Measurements from ENCODE around the gene GALNT7. TPM values are rescaled to one million over a fixed set of nuclear protein-coding genes. Genes with fewer than 3 reads are reported as not detected.

Gene GALNT7
- total RNA-seq, 4 donors from 2014 or later: 6.8 to 24.8 (median 14.2) TPM

DNA sequence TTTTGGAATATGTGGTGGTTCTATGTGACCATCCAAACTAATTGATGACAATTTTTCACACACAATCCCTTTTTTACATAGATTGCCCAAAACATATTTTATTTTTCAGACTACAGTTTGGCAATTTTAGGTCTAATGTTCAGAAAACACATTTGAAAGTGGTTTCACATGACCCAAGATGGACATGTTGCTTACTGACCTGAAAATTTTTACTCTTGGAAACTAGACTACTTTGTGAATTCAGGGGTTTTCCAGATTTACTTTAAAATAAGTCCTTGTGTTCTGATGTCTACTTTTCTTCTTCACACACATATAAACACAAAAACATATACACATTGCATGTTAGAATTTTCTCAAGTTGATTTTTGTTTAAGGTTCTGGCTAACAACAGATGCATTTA, 86.0 kb downstream of the GALNT7 start:
- TF ChIP-seq, protein P1, sequence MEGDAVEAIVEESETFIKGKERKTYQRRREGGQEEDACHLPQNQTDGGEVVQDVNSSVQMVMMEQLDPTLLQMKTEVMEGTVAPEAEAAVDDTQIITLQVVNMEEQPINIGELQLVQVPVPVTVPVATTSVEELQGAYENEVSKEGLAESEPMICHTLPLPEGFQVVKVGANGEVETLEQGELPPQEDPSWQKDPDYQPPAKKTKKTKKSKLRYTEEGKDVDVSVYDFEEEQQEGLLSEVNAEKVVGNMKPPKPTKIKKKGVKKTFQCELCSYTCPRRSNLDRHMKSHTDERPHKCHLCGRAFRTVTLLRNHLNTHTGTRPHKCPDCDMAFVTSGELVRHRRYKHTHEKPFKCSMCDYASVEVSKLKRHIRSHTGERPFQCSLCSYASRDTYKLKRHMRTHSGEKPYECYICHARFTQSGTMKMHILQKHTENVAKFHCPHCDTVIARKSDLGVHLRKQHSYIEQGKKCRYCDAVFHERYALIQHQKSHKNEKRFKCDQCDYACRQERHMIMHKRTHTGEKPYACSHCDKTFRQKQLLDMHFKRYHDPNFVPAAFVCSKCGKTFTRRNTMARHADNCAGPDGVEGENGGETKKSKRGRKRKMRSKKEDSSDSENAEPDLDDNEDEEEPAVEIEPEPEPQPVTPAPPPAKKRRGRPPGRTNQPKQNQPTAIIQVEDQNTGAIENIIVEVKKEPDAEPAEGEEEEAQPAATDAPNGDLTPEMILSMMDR (IDR thresholded peaks at IDR 0.05; ENCODE audit: low read depth): no peak

DNA sequence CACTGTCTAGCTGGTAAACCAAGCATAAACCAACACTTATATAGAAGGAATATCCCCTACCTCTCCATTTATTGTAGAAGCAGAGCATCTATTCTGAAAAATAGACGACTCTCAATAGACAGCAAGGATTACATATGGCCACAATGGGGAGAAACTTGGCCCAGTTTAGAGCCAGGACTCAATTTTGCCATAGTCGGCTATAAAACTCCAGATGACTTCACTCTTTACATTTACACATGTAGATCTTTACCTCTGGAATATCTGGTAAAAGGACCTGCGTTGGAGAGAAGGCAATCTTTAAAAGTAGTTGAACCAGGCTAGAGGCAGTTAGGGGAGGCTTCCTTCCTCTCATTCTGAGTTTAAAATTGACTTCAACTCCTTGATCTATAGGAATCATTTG, 88.2 kb downstream of the GALNT7 start:
- TF ChIP-seq, protein P1 (IDR thresholded peaks at IDR 0.05; ENCODE audit: low read depth): no peak

DNA sequence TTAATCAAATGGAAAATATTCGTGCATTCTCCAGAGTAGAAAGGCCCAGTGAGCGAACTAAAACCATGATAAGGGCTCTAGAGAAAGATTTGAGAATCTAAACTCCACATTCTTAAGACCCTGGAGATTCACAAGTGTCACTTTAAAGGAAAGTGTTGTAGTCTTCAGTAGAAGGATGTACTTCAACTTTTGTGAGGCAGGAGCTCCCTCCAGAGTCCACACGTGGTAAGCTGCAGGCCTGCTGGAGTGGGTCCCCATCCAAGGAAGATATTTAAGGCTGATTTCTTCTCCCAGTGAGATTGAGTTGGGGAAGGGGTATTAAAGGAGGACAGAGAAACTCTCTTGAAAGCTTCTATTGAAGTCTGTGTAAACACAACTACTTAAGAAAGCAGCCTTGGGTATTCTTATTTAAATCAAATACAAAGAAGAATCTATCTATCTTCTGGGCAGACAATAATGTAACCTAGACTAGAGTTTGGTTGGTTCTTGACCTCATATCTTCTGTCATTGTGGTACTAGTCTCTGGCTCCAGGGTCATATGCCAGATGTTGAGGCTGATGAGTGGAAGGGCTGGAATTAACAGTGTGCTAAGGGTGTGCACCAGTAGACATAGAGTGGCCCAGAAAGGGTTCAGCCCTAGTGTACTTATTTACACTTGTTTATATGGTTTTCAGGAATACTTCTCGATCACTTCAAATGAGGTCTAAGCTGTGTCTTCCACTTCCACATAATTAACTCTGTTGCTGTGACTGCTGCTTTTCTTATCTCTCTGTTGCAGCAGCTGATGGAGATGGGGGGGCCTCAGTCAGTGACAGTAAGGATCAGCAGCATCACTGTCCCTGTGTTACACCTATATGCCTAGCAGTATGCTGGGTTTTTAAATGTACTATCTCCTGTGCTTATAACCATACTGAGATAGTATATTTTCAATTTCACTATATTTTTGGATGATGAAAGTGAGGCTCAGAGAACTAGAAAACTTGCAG, 89.4 kb downstream of the GALNT7 start:
- TF ChIP-seq, protein P1 (IDR thresholded peaks at IDR 0.05; ENCODE audit: low read depth): no peak

DNA sequence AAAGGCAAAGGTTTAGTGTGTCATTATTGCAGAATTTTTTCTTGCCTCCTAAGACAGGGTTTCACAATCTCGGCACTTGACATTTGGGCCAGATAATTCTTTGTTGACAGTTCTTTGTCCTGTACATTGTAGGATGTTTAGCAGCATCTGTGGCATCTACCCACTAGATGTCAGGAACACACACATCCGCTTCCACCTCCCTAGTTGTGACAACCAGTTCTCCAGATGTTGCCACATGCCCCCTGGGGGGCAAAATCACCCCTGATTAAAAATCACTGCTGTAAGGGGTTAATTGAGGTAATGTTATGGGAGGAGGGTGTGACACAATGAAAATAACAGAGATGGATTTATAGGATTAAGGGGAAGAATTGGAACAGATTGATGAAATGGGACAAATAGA, 90.3 kb downstream of the GALNT7 start:
- TF ChIP-seq, protein P1 (IDR thresholded peaks at IDR 0.05; ENCODE audit: low read depth): no peak

DNA sequence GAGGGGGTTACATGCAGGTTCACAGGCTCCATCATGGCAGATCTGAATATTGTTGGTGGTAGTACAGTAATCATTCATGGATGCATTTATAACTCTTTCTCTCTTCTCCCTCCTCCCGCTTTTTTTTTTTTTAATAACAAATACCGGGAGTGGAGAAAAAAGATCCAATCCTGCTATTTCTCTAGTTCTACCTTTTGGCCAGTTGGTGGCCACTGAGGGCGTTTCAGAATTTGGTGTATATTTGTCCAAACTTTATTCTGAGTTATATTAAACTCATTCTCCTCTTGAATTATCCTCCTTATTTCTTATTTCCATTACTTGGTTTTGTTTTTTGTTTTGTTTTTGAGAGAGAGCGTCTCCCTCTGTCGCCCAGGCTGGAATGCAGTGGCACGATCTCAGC, 90.7 kb downstream of the GALNT7 start:
- TF ChIP-seq, protein P1 (IDR thresholded peaks at IDR 0.05; ENCODE audit: low read depth): no peak

DNA sequence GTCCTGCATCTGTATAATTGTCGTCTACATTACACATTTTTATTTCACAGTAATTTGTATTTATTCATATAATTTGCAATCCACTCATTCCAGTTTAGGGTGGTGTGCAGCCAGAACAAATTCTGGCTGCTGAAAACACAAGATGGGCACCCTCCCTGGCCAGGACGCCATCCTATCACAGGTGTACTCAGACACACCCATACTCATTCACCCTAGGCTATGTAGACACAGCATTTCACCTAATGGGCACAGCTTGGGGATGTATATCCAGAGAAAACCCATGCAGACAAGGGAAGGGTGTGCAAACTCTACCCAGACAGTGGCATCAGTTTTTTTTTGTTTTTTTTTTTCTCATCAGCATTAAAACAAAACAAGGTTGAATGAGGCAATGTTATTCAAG, 92.4 kb downstream of the GALNT7 start:
- TF ChIP-seq, protein P1 (IDR thresholded peaks at IDR 0.05; ENCODE audit: low read depth): no peak

DNA sequence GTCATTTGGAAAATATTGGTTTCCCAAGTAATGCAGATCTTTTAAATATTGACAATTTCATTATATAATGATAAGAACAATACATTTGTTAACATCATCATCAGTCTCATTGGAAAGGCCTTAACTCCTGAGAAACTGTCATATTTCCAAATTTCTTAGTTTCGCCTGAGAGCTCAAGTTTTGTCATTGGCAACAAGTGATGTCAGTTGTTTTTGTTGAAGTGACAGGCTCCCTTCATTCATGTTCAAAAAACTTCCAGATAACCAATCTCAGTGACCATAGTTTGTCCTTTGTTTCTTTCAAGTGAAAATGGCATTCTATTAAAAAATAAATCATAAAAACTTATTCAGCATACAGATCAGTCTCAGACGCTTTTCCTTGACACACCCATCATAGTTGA, 93.8 kb downstream of the GALNT7 start:
- TF ChIP-seq, protein P1 (IDR thresholded peaks at IDR 0.05; ENCODE audit: low read depth): no peak

Measured in subcutaneous adipose tissue (tissue), 4 donors.